GM06990 (cell line): Measurements from ENCODE around the gene ZNF467.

ENCODE experiments used
- DNase-seq: peaks from one replicate; pipeline ENCODE4 v3.0.0-alpha.2; 2011; ENCODE audit not compliant: insufficient read length; ENCODE audit errors: extremely low read depth
- H3K27me3 ChIP-seq: replicated peaks from 2 replicates; pipeline ENCODE4 v1.6.0; 2011; ENCODE audit warnings: low read length; ENCODE audit not compliant: control insufficient read depth, insufficient read depth
- H3K36me3 ChIP-seq: 2 replicates; pipeline ENCODE4 v1.5.1; 2011; ENCODE audit warnings: low read length; ENCODE audit not compliant: control insufficient read depth, insufficient read depth
- H3K4me3 ChIP-seq: replicated peaks from 2 replicates; pipeline ENCODE4 v1.5.1; 2011; ENCODE audit warnings: low read depth, mild to moderate bottlenecking, control low read depth, low read length
- TF ChIP-seq, protein P1 (sequence below): IDR thresholded peaks from 2 replicates; pipeline ENCODE4 v1.5.1; 2011; ENCODE audit warnings: low read length, control low read depth, mild to moderate bottlenecking, inconsistent platforms; ENCODE audit not compliant: insufficient read depth, poor library complexity, severe bottlenecking

The ZNF467 gene

DNA sequence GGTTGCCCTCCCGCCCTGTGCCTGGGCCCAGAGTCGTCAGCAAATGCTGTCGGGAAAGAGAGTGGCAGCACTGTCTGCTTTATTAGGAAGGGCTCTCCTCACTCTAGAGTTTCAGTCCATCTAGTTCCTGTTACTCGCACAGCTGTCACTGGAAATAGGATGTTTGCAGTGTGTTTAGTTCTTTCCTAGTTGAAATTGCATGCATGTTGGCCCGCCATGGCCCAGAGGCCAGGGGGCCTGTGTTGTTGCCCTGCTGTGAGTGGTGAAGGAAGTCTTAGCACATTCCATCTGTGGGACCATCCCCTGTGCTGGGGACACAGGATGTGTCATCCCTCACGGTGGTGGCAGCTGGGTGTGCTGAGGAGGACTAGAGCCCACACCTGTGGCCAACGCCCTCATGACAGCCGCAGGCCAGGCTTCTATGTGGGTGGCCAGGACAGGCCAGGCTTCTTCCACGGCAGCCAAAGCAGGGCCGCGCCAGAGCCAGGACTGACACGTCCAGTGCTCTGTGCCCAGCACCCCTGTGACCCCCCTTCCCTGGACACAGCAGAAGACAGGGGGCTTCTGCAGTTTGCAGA is 45.4 kb downstream of the ZNF467 start:
- H3K36me3 ChIP-seq: peaks cover 14% of the 10 kb centered on the region
- TF ChIP-seq, protein P1, sequence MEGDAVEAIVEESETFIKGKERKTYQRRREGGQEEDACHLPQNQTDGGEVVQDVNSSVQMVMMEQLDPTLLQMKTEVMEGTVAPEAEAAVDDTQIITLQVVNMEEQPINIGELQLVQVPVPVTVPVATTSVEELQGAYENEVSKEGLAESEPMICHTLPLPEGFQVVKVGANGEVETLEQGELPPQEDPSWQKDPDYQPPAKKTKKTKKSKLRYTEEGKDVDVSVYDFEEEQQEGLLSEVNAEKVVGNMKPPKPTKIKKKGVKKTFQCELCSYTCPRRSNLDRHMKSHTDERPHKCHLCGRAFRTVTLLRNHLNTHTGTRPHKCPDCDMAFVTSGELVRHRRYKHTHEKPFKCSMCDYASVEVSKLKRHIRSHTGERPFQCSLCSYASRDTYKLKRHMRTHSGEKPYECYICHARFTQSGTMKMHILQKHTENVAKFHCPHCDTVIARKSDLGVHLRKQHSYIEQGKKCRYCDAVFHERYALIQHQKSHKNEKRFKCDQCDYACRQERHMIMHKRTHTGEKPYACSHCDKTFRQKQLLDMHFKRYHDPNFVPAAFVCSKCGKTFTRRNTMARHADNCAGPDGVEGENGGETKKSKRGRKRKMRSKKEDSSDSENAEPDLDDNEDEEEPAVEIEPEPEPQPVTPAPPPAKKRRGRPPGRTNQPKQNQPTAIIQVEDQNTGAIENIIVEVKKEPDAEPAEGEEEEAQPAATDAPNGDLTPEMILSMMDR: no peak
- H3K27me3 ChIP-seq: no peaks in the 10 kb centered on the region
- no peak for DNase-seq
- no peak overlapping the region for H3K4me3 ChIP-seq

GRCh38 chr7:149727053-149727898 is 46.1 kb downstream of the ZNF467 start:
- H3K36me3 ChIP-seq: peaks cover 18% of the 10 kb centered on the region
- DNase-seq: no peak
- H3K27me3 ChIP-seq: no peaks in the 10 kb centered on the region
- no peak overlapping the region for H3K4me3 ChIP-seq
- TF ChIP-seq, protein P1: no peak

- Histone ChIP-seq H3K27me3 (no peaks in the 10 kb centered on the region), H3K36me3 (peaks cover 20% of the 10 kb centered on the region)
Observed at GRCh38 chr7:149725916-149726315, 47.5 kb downstream of the ZNF467 start.

GRCh38 chr7:149725426-149725821 is 48.0 kb downstream of the ZNF467 start:
- TF ChIP-seq, protein P1: no peak
- H3K36me3 ChIP-seq: peaks cover 20% of the 10 kb centered on the region
- DNase-seq: no peak
- no peaks in the 10 kb centered on the region for H3K27me3 ChIP-seq
- H3K4me3 ChIP-seq: no peak overlapping the region

More at GRCh38 chr7:149725916-149726315, 47.5 kb downstream of the ZNF467 start:
- H3K4me3 ChIP-seq: no peak overlapping the region
- no peak for DNase-seq
- TF ChIP-seq, protein P1: no peak

DNA sequence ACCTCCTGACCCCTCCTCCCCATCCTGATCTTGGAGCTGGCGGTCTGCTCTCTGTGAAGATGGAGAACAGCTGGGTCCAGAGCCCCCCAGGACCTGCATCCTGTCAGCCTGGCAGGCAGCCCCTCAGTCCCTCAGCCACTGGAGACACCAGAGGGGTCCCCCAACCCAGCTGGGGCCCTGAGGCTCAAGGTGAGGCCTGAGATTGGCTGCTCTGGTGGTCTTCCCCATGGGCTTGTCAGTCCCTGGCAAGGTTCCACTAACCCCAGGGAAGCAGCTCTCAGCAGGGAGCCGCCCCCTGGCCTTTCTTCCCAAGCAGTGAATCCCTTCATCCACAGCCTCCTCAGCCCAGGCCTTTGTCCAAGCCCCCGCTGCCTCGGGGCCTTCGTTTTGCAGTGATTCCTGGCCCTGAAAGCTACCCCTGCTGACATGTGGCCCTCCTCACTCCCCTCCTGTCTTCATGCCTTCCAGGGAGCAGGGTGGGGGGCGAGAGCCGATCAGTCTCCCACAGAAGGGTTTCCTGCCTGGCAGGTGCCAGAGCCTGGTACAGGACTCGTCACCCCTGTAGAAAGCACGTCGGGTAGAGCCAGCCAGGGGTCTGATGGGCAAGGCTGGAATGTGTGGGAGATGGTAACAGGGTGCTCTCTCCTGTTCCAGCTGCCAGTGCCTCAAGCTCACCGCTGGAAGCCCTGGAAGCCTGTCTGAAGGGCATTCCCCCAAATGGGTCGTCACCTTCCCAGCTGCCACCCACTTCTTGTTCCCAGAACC is 48.5 kb downstream of the ZNF467 start:
- Histone ChIP-seq H3K27me3 (no peaks in the 10 kb centered on the region), H3K4me3 (no peak overlapping the region), H3K36me3 (peaks cover 20% of the 10 kb centered on the region)
- TF ChIP-seq, protein P1: no peak
- DNase-seq: no peak
